Neutrophil (primary cell): ENCODE results near the gene EBPL.

Source experiments
- H3K27ac ChIP-seq: fragments of 200-600 bp; sonication (generic); 2 replicates; pipeline ENCODE4 v1.5.1; 2016; ENCODE audit warnings: mild to moderate bottlenecking, moderate library complexity
- H3K27me3 ChIP-seq: fragments of 200-600 bp; sonication (generic); 2 replicates; pipeline ENCODE4 v1.6.0; 2016; ENCODE audit warnings: mild to moderate bottlenecking
- H3K36me3 ChIP-seq: fragments of 200-600 bp; sonication (generic); 2 replicates; pipeline ENCODE4 v1.5.1; 2017
- H3K4me1 ChIP-seq, 2 experiments: fragments of 200-600 bp in 1 of 2; sonication (generic) in 1 of 2; 1 replicate in 1 of 2; 2 replicates in 1 of 2; pipeline versions ENCODE4 v1.5.1 to v1.6.1; 2013 to 2016; ENCODE audit warnings: low read depth in 1 of 2, low read length in 1 of 2, mild to moderate bottlenecking in 1 of 2, moderate library complexity in 1 of 2; ENCODE audit not compliant: control insufficient read depth in 1 of 2, insufficient read depth in 1 of 2
- H3K4me3 ChIP-seq, 2 experiments: fragments of 200-600 bp in 1 of 2; sonication (generic) in 1 of 2; 1 replicate in 1 of 2; 2 replicates in 1 of 2; pipeline ENCODE4 v1.5.1; 2013 to 2016; ENCODE audit warnings: low read depth in 1 of 2, low read length in 1 of 2, mild to moderate bottlenecking in 1 of 2, moderate library complexity in 1 of 2
- H3K9me3 ChIP-seq: fragments of 200-600 bp; sonication (generic); 2 replicates; pipeline ENCODE4 v1.5.1; 2016
- TF ChIP-seq, protein P1 (sequence below): fragments of 200-600 bp; sonication (generic); IDR thresholded peaks from 2 replicates; pipeline ENCODE4 v1.5.1; 2016; ENCODE audit warnings: antibody characterized with exemption

EBPL gene

DNA sequence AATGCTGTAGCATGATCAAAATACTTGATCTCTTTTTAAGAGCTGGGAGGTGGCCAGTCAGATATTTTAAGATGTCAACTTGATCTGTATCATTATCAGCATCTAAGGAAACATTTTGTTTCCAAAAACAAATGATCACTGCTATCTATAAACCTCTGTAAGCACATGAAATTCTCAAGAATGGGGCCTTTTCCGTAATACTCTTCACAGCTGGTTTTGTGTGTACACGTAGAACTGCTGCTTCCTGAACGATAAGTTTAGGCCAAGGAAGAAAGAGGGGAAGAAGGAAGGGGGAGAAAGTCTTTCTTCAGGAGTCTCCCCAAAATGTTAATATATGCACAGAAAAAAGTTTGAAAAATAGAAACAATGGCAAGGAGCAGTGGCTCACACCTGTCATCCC is 37.3 kb downstream of the EBPL start:
- Histone ChIP-seq H3K36me3 (no peaks in the 10 kb centered on the region), H3K4me3 (no peak overlapping the region), H3K27ac (no peak overlapping the region), H3K27me3 (no peaks in the 10 kb centered on the region), H3K9me3 (no peaks in the 10 kb centered on the region), H3K4me1 (peaks cover 3 to 6% of the 10 kb centered on the region in 2 experiments)
- TF ChIP-seq, protein P1, sequence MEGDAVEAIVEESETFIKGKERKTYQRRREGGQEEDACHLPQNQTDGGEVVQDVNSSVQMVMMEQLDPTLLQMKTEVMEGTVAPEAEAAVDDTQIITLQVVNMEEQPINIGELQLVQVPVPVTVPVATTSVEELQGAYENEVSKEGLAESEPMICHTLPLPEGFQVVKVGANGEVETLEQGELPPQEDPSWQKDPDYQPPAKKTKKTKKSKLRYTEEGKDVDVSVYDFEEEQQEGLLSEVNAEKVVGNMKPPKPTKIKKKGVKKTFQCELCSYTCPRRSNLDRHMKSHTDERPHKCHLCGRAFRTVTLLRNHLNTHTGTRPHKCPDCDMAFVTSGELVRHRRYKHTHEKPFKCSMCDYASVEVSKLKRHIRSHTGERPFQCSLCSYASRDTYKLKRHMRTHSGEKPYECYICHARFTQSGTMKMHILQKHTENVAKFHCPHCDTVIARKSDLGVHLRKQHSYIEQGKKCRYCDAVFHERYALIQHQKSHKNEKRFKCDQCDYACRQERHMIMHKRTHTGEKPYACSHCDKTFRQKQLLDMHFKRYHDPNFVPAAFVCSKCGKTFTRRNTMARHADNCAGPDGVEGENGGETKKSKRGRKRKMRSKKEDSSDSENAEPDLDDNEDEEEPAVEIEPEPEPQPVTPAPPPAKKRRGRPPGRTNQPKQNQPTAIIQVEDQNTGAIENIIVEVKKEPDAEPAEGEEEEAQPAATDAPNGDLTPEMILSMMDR = no peak

- Histone ChIP-seq H3K36me3 (no peaks in the 10 kb centered on the region), H3K4me1 (peaks cover 3 to 6% of the 10 kb centered on the region in 2 experiments), H3K9me3 (no peaks in the 10 kb centered on the region), H3K27me3 (no peaks in the 10 kb centered on the region), H3K4me3 (no peak overlapping the region), H3K27ac (no peak overlapping the region)
- TF ChIP-seq, protein P1 = no peak
Observed at GRCh38 chr13:49653478-49653877, 37.8 kb downstream of the EBPL start.

GRCh38 chr13:49652355-49653305 is 38.7 kb downstream of the EBPL start:
- no peak overlapping the region for H3K27ac ChIP-seq
- H3K4me3 ChIP-seq = no peak overlapping the region
- peaks cover 3 to 6% of the 10 kb centered on the region in 2 experiments for H3K4me1 ChIP-seq
- no peaks in the 10 kb centered on the region for H3K27me3 ChIP-seq
- H3K9me3 ChIP-seq = no peaks in the 10 kb centered on the region
- no peaks in the 10 kb centered on the region for H3K36me3 ChIP-seq
- TF ChIP-seq, protein P1 = no peak

DNA sequence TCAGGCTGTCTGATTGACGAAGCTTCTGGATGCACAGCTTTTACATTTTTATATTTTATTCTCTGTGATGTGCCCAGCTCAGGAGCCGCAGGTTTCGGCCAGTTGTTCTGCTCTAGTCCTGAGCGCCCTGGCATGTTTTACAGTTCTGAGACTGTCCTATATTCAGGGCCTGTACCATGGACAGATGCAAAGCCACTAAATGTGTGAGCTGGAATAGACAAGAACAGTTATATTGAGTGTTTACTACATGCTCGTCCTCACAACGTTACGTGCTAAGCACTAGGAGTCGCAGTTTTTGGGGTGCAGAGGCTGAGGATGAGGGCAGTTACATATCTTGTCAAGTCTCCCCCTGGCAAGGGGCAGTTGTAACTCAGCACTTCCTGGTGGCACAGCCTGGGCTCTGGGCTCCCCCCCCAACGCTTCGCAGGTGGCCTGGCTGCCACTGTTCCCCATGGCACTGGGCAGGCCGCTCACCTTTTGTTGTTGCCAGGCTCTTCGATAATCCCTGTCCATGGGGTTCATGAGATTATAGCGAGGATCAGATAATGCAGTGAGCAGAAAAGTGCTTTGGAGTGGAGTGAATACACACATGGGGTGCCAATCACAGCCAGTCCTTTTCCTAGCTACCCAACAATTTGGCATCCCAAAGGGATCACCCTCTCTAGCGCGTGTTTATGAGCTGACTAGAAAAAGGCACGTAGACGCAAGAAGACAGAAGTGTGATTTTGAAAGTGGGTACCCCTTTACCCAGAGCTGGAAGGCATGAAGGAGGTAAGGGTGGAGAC is 39.5 kb downstream of the EBPL start:
- Histone ChIP-seq H3K27me3 (no peaks in the 10 kb centered on the region), H3K4me3 (no peak overlapping the region), H3K36me3 (no peaks in the 10 kb centered on the region), H3K4me1 (peaks cover 3 to 6% of the 10 kb centered on the region in 2 experiments), H3K9me3 (no peaks in the 10 kb centered on the region), H3K27ac (no peak overlapping the region)
- TF ChIP-seq, protein P1 = no peak

DNA sequence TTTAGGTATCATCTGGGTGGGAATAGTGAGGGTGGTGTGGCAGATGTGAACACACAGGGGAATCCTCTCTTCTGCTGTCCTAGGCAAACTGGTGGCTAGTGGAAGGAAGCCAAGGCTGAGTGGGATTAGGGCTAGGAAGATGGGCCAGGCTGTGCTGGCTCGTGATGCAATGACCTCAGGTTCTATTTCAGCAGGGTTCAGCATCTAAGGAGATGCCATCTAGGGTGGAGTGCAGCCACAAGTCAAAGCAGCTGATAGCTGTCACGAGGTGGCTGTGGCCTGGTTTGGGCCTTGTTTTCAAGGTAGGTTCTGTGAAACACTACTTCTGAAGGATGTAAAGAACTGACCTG is 41.3 kb downstream of the EBPL start:
- no peak overlapping the region for H3K27ac ChIP-seq
- no peak overlapping the region for H3K4me3 ChIP-seq
- H3K27me3 ChIP-seq = no peaks in the 10 kb centered on the region
- H3K36me3 ChIP-seq = no peaks in the 10 kb centered on the region
- peaks cover 12 to 16% of the 10 kb centered on the region in 2 experiments for H3K4me1 ChIP-seq
- TF ChIP-seq, protein P1 = no peak
- no peaks in the 10 kb centered on the region for H3K9me3 ChIP-seq
